Effector CD8-positive, alpha-beta T cell (primary cell): ENCODE results near the gene PRDM12.

Source experiments
- DNase-seq: peaks from one replicate; lab custom pipeline; 2025; lab: John Stamatoyannopoulos, UW

The PRDM12 gene

GRCh38 chr9:130635721-130636647, 28.4 kb upstream of the PRDM12 start:
- DNase-seq: no peak

- DNase-seq: no peak
These were observed 27.8 kb upstream of the PRDM12 start for GRCh38 chr9:130636648-130637020.

- DNase-seq: no peak
These were observed 25.9 kb upstream of the PRDM12 start for GRCh38 chr9:130638284-130639123.

GRCh38 chr9:130639124-130639765, 25.1 kb upstream of the PRDM12 start:
- no peak for DNase-seq

GRCh38 chr9:130639866-130640555, 24.4 kb upstream of the PRDM12 start:
- no peak for DNase-seq

- no peak for DNase-seq
These were observed 23.7 kb upstream of the PRDM12 start for GRCh38 chr9:130640681-130641080.

GRCh38 chr9:130642926-130643325, 21.5 kb upstream of the PRDM12 start:
- DNase-seq: no peak

- DNase-seq: no peak
These were observed 13.2 kb upstream of the PRDM12 start for GRCh38 chr9:130651221-130651620.

GRCh38 chr9:130651752-130652151, 12.6 kb upstream of the PRDM12 start:
- no peak for DNase-seq

GRCh38 chr9:130654879-130655278, 9.5 kb upstream of the PRDM12 start:
- no peak for DNase-seq

GRCh38 chr9:130658893-130659698, 5.3 kb upstream of the PRDM12 start:
- DNase-seq: no peak

- no peak for DNase-seq
These were observed 4.6 kb upstream of the PRDM12 start for GRCh38 chr9:130659699-130660248.

- DNase-seq: no peak
These were observed 4.1 kb upstream of the PRDM12 start for GRCh38 chr9:130660326-130660682.

- DNase-seq: no peak
These were observed 3.5 kb upstream of the PRDM12 start for GRCh38 chr9:130660683-130661450.

- DNase-seq: no peak
These were observed 2.8 kb upstream of the PRDM12 start for GRCh38 chr9:130661451-130662098.

- DNase-seq: no peak
These were observed 2.1 kb upstream of the PRDM12 start for GRCh38 chr9:130662099-130662969.

- DNase-seq: no peak
These were observed 1.5 kb upstream of the PRDM12 start for GRCh38 chr9:130662970-130663257.

GRCh38 chr9:130663258-130663976, 977 bp upstream of the PRDM12 start:
- no peak for DNase-seq
